Stimulated activated CD8-positive, alpha-beta memory T cell treated with anti-CD3 and anti-CD28 coated beads, Interleukin-15, amount 100 ng/mL, for 4 hours (primary cell): ENCODE data around the gene CABS1.

Source experiments
- DNase-seq, 2 donors: peaks; one replicate each; pipeline ENCODE4 v3.0.0-alpha.2; 2020; ENCODE audit warnings: low read depth in 2 of 2

CABS1 gene

DNA sequence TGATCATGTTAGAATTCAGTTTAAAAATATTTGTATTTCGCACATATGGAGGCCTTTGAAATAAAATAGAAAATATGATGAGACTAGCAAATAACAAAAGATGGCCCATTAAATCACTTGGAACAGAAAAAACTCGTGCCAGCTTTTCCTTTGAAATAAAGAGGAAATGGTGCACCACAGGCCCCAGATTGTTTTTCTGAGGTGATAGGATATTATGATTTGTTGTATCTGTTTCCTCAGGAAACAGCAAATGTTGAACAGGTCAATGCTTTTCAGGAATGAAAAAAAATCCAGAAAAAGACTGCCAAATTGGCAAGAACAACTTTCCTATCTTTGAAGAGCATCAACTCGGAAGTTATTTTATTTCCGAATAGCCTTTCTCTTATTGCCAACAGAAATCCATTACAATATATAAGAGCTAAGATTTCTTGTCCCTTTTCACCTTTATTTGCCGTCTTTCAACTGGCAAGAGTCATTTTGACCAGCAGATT, 48.0 kb downstream of the CABS1 start, which contains the start of gene SMR3B:
SMR3B (plus strand) TSS at position 441 of the 491 bp plus-strand sequence. CDS start 1,380 bp downstream, outside the sequence.
- no peak for DNase-seq
